DLD1 (cell line): ENCODE measurements around the gene DDX19B.
"Not testable (repeated sequence)": the region's sequence is repeated elsewhere in the genome, so short reads cannot be mapped to it uniquely, and the experiment has no call there.

Experiments used
- in situ Hi-C: cut with HindIII; loops from 2 replicates; pipeline ENCODE4 v1.10.0; 2017; ENCODE audit warnings: low sequenced_read_pairs

Gene DDX19B

DNA sequence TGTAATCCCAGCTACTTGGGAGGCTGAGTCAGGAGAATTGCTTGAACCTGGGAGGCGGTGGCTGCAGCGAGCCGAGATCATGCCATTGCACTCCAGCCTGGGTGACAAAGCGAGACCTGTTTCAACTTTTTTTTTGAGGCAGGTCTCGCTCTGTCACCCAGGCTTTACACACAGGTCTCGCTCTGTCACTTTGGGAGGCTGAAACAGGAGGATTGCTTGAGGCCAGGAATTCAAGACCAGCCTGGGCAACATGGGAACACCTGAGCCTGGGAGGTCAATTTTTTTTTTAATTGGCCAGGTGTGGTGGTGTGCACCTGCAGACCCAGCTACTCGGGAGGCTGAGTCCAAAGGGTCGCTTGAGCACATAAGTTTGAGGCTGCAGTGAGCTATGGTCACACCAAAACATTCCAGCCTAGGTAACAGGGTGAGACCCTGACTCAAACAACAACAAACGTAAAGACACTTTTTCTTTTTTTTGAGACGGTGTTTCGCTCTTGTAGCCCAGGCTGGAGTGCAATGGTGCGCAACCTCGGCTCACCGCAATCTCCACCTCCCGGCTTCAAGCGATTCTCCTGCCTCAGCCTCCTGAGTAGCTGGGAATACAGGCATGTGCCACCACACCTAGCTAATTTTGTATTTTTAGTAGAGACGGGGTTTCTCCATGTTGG lies 11.5 kb upstream of the DDX19B start:
- in situ Hi-C loops, result not testable (repeated sequence)

DNA sequence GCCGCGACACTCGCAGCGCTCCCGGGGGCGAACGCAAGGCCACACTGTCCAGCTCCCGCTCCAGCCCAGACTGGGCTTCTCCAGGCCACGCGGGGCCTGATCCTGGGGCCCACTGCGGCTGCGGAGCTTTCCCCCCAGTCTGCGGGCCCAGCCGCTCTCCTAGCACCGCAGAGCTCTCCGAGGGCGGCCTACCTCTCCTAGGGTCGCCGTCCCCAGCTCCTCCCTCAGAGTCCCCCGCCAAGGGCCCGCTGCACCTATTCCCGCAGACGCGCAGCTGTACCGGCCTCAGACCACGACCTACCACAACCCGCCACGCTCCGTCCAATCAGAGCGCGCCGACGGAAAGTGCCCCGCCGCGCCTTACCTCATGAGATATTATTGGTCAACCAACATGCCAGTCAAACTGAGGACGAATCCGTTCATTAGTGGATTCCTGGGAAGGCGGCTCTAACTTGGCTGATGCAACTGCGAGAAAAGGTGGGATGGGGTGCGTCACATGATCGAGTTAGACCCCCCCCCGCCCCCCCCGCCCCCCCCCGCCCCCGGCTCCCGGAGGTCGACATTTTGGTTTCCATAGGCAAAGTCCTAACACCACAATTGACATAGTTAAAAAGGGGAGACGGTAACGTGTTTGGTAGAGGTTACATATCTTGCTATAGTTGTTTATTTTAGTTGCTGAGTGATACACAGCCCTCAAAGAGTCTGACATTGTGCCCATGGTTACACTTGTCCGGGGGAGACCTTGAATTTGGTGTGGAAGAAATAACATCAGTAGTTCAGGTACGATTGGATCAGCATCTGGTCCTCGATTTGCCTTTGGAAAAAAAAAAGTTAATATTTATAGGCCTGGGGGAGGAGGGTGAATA lies 9.5 kb upstream of the DDX19B start, which contains the start of gene AARS1:
Gene AARS1 (minus strand): TSS at position 278 of the 866 bp plus-strand sequence. CDS start 6,743 bp downstream, outside the sequence.
- in situ Hi-C loops, result no loop called here

DNA sequence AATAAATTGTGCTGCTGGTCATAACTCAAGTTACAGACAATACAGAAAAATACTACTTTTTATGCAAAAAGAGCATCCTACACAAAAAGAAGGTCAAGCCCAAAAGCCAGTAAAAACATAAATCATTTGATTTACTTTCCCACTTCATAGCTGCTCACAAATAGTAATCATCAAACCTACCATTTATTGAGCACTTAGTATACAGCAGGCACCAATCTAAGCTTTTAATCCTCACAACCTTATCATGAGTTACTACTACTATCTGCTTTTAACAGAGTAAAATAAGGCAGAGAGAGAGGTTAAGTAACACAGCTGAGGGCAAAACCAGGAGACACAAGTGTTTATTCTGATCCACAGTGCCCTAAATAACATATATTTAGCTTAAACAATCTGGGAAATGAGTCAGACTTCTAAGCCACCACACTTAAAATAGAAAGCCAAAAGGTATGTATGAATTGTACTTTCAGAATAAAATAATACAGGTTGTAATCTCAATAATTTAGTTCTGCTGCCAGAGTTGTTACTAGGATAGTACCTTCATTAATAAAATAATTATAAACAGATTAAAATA lies 8.0 kb upstream of the DDX19B start:
- in situ Hi-C loops, result no loop called here

DNA sequence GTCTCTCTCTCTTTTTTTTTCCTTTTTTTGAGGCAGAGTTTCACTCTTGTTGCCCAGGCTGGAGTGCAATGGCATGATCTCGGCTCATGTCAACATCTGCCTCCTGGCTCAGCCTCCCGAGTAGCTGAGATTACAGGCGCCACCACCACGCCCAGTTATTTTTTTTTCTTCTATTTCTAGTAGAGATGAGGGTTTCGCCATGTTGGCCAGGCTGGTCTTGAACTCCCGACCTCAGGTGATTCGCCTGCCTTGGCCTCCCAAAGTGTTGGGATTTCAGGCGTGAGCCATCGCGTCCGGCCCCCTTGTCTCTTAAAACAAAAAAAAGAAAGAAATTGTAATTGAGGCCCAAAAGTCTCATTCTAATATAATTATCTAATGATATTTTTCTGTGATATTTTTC lies 6.8 kb upstream of the DDX19B start:
- in situ Hi-C loops, result not testable (repeated sequence)

DNA sequence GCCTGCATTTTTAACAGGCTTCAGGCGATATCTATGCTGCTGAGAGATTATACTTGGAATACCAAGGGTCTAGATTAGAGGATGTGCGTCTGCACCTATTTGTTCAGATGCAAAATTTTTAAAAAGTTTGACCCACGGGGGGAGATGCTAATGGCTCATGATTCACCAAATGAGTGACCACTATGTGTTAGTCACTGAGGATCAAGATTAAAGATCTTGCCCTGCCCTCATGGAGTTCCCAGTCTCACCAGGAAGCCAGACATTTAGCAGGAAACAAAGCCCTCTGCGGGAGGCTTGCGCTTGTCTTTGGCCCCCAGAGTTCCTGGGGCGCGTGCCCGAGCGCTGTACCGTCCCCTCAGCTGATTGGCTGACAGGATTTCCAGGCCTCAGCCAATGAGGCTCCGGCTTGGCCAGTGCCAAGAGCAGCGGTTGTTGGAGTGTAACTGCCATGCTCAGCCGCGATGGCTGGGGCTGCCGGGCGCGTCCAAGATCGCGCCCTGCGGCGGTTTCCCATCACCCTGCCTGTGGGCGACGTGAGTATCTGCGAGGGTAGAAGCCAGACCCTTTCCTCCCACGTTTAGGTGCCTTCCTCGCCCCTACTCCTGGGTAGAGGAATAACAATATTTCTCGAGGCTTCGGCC lies 4.5 kb upstream of the DDX19B start:
- in situ Hi-C loops, result no loop called here

DNA sequence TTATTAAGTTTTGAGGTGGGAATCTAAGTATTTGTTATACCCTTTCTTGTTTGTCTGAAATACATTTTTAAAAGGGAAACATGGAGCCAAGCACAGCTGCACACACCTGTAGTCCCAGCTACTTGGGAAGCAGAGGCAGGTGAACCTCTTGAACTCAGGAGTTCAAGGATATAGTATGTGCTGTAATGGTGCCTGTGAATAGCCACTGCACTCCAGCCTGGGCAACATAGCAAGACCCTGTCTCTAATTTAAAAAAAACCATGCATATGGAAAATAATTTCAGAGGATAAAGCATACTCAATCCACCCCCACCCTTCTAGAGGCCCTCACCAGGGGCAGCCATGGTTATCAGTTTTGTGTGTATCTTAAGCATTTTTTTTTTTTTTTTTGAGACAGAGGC lies 3.4 kb upstream of the DDX19B start:
- in situ Hi-C loops, result no loop called here

DNA sequence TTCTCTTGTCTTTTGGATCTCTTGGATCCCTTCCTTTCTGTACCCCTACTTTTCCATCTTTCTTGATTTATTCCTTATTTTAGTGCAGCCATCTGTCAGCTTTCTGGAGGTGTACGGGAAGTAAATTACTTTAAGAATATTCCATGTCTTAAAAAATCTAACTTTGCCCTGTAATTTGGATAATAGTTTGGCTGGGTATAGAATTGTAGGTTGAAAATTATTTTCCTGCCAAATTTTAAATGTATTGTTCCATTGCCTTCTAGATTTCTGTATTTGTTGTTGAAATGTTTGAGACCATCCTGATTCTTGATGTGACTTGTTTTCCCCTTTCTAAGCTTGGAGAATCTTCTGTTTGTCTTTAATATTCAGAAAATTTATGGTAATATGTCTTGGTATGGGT lies 2.1 kb downstream of the DDX19B start:
- in situ Hi-C loops, result no loop called here

DNA sequence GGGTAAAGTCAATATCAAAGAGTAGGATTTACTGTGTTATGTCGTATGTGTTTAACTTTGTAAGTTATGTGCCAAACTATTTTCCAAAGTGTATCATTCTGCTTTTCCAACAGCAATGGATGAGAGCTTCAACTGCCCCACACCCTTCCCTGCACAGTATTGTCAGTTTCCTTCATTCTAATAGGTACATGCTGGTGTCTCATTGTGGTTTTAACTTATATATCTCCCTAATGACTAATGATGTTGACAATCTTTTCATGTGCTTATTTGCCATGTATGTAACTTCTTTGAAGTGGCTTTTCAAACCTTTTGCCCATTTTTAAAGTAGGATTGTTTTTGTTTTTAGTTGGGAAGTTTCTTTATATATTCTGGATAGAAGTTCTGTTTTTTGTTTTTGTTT lies 3.8 kb downstream of the DDX19B start:
- in situ Hi-C loops, result no loop called here

DNA sequence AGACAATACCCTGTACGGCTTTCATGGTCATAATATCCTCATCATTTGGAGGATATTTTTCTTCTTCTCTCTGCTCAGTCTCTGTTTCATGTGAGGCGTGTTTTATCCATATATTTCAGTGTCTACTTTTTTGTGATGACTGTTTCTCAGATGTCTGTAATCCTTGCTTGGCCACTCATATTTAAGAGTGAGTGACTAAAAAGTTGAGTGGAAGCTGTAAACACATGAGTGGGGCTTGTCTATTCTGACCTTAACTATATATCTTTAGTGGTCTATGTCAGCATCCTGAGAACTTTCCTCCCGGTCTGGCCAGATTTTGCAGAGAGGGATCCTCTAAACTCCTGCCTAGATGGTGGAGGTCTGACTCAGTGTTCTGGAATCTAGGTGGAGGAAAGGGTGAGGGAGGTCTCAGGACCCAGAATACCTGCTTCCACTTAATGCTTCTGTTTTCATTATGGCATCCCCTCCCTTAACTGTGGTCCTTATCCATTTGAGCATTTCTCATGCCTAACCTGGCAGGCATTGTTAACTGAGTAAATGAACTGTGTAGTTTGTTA lies 6.0 kb downstream of the DDX19B start:
- in situ Hi-C loops, result no loop called here

DNA sequence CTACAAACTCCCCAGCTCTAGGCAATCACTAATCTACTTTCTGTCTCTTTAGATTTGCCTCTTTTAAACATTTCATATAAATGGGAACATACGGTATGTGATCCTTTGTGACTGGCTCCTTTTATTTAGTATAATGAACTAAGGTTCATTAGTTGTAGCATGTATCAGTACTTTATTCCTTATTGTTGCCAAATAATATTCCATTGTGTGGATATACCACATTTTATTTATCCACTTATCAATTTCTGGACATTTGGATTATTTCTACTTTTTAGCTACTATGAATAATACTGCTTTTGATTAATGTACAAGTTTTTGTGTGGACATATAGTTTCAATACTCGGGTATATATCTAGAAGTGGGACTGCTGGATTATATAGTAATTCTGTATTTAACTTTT lies 7.9 kb downstream of the DDX19B start:
- in situ Hi-C loops, result no loop called here

DNA sequence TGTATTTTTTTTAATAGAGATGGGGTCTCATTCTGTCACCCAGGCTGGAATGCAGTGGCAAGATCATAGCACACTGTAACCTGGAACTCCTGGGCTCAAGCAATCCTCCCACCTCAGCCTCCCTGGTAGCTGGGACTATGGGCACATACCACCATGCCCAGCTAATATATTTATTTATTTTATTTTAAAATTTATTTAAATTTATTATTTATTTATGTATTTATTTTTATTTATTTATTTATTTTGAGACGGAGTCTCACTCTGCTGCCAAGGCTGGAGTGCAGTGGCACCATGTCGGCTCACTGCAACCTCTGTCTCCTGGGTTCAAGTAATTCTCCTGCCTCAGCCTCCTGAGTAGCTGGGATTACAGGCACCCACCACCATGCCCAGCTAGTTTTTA lies 8.7 kb downstream of the DDX19B start:
- in situ Hi-C loops, result not testable (repeated sequence)

DNA sequence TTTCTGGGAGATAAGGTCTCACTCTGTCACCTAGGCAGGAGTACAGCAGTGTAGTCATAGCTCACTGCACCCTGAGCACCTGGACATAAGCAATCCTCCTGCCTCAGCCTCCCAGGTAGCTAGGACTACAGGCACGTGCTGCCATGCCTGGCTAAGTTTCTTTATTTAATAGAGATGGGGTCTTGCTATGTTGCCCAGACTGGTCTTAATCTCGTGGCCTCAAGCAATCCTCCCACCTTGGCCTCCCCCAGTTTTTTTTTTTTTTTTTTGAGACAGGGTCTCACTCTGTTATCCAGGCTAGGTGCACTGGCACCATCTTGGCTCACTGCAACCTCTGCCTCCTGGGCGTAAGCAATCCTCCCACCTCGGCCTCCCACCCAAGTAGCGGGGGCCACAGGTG lies 21.1 kb downstream of the DDX19B start:
- in situ Hi-C loops, result no loop called here

DNA sequence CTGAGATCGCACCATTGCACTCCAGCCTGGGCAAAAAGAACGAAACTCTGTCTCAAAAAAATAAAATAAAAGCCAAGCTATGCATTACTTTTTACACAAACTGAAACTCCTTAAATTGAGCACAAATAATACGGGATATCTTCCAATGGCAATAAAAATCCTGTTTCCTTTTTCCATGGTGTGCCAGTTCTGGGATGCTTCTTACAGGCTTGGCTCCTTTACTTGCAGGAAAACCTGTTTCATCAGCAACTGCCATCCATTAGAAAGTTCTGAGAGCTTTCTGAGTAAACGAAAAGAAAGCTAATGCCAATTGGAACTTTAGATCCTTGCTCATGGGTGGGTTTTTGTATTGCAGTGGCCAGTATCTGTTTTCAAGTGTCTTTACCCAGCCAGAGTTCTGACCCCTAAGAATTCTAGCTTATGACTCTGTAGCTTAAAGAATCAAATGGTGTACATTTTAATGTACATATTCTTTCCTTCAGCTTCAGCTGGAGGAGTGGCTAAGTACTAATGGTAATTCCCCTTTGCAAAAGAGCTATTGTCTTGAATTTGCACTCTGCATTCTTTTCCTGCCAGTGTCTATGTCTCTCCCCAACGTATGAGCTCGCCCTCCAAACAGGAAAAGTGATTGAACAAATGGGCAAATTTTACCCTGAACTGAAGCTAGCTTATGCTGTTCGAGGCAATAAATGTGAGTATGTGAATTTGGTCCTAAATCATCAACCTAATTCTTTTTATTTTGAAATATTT lies 26.2 kb downstream of the DDX19B start:
- in situ Hi-C loops, result no loop called here

DNA sequence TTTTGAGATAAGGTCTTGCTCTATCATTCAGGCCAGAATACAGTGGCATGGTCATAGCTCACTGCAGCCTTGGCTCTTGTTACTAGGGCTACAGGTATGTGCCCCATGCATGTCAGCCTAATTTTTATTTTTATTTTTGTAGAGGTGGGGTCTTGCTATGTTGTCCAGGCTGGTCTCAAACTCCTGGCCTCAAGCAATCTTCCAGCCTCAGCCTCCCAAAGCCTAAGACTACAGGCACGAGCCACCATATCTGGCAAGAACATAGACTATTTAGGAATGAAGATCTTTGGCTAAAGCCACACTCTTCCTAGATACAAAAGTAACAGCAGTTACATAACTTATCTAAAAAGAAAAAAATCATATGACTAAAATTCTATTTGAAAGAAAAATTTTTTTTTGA lies 32.1 kb downstream of the DDX19B start:
- in situ Hi-C loops, result no loop called here

DNA sequence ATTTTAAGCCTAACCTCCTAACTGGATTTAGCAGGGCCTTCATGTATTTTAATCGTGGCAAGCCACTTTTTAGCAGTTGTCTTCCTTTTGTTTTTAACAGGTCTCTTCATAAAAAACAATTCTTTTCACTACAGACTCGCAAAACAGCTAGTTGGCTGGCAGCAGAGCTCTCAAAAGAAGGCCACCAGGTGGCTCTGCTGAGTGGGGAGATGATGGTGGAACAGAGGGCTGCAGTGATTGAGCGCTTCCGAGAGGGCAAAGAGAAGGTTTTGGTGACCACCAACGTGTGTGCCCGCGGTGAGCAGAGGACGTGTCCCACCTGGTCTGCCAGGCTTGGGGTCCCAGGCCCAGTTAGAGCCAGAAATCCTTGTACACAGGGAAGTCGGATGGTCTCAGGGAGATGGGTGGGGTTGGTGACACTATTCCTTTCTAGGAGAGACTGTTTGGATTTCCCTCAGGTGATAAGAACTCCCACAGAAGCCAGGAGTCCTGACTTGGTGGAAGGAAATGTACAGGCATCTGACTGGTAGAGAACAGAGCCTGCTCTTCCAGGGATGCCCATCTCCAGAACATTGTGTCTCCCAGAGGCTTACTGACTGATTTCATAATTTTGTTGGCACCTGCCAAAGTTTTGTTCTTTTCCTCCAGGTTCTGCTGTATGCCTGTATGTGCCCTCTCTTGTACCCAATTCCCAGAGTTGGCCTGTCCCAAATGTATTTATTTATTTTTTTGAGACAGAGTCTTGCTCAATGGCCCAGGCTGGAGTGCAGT lies 32.8 kb downstream of the DDX19B start:
- in situ Hi-C loops, result no loop called here

DNA sequence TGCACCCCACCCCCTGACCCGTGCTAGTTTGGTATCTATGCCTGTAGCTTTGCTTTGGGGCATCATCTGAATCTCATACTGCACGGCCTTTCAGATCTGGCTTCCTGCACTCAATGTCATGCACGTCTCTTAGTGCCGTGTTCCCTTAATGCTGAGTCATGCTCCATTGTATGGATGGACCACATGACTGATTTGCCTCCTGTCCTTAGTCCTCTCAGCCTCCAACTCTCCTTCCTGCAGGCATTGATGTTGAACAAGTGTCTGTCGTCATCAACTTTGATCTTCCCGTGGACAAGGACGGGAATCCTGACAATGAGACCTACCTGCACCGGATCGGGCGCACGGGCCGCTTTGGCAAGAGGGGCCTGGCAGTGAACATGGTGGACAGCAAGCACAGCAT lies 33.7 kb downstream of the DDX19B start:
- in situ Hi-C loops, result not testable (repeated sequence)

DNA sequence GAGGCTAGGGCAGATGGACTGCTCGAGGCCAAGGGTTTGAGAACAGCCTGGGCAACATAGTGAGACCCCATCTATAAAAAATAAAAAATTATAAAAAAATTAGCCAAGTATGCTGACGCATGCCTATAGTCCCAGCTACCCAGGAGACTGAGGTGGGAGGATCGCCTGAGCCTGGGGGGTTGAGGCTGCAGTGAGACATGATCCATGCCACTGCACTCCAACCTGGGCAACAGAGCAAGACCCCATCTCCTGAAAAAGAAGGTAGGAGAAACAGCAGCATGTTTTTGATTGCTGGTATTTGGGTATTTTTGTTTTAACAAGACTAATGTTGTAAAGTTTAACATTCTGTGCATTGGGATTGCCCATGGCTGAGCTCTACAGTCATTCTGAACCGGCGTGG lies 38.8 kb downstream of the DDX19B start:
- in situ Hi-C loops, result no loop called here

DNA sequence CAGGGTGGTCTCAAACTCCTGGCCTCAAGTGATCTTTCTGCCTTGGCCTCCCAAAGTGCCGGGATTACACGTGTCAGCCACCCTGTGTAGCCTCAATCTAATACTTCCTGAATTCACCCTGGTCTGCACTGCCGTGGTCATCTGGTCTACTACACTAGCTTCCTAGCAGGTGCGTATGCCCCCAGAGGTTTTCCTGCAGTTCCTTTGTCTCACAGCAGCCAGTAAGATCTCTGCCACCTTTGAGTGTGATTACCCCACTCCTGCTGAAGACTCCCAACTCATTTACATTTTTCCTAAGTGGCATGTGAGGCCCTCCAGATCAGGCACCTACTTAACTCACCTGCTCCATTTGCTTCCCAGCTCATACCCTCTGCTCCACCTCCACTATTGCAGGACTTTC lies 42.6 kb downstream of the DDX19B start:
- in situ Hi-C loops, result no loop called here

DNA sequence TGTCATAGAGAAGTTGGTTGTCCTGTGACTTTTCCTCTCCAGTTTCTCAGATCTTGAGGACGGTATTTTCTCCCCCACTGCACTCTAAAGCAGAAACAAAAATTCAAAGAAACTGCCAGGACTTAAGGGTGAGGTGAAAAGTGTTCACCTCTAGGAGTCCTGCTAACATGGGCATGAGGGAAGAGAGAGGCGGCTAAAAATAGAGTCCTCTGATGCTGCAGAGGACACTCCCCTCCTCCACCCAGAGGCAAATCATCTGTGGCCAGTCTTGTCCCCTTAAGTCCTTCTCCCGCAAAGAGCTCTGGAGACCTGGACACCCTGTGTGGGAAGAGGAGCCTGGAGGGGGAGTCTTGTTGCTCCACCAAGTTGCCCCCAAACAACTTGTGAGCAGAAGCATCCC lies 43.0 kb downstream of the DDX19B start:
- in situ Hi-C loops, result no loop called here

DNA sequence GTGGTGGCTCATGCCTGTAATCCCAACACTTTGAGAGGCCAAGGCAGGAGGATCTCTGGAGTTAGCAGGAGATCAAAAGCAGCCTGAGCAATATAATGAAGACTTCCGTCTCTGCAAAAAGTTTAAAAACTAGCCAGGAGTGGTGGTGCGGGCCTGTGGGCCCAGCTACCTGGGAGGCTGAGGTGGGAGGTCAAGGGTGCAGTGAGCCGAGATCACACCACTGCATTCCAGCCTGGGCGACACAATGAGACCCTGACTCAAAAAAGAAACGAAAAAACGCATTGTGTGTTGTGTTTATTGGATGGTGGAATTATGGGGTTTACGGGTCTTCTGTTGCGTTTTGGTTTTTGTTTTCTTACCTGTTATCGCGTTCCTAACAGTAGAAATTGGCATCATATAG lies 46.9 kb downstream of the DDX19B start:
- in situ Hi-C loops, result no loop called here
